ENCODE data around the gene KCTD11. TPM values are rescaled to one million over a fixed set of nuclear protein-coding genes. Genes with fewer than 3 reads are reported as not detected.

The KCTD11 gene
- total and polyA plus RNA-seq, 2 of the 13 experiments (the other 11 are each of a cell fraction or from before 2014, with no cell fraction given) = 1.6 to 2.6 TPM

DNA sequence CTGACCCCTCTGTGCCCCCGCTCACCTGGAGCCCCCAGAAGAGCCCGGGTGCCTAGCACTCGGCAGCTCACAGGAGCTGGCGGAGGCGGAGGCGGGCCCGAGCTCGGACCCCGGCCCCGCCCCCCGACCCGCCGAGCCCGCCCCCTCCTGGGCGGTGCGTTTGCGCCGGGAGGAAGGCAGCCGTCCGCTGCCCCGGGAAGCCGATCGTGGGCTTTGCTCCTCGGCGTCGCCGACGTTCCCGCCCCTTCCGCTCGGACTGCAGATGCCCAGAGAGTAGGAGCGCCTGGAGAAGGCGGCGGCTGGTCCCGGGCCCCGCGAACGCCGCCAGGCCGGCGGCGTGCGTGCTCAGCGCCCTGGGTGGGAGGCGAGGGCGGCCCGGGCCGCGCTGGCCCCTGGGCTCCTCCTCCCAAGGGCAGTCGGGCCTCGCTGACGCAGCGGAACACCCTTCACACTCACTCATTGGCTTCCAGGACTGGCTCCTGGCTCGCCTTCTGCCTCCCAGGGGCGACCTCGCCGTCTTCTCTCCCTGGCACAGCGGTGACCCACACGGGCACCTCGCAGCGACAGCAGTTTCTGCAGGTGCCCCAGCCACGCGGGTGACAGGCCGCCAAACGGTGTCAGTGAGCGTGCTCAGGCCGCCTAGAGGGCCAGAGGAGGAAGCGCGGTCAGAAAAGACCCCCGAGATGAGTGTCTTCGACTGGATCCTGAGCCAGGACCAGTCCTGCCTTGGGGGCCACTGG, 42.7 kb downstream of the KCTD11 start, which contains the start of gene PLSCR3 (continued):
- TF ChIP-seq, protein P1, sequence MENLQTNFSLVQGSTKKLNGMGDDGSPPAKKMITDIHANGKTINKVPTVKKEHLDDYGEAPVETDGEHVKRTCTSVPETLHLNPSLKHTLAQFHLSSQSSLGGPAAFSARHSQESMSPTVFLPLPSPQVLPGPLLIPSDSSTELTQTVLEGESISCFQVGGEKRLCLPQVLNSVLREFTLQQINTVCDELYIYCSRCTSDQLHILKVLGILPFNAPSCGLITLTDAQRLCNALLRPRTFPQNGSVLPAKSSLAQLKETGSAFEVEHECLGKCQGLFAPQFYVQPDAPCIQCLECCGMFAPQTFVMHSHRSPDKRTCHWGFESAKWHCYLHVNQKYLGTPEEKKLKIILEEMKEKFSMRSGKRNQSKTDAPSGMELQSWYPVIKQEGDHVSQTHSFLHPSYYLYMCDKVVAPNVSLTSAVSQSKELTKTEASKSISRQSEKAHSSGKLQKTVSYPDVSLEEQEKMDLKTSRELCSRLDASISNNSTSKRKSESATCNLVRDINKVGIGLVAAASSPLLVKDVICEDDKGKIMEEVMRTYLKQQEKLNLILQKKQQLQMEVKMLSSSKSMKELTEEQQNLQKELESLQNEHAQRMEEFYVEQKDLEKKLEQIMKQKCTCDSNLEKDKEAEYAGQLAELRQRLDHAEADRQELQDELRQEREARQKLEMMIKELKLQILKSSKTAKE (CRISPR knock-in tag; IDR thresholded peaks at IDR 0.05; ENCODE audit: borderline replicate concordance) = peak; percentile 46; the same call in 1 of the 2 replicates
- TF ChIP-seq ZNF432 (CRISPR knock-in tag; IDR thresholded peaks at IDR 0.05; ENCODE audit: borderline replicate concordance) (no peak), SOX5 (CRISPR knock-in tag; IDR thresholded peaks at IDR 0.05; ENCODE audit: borderline replicate concordance) (peak; percentile 48; the same call in 1 of the 2 replicates), SAFB2 (CRISPR knock-in tag; IDR thresholded peaks at IDR 0.05; ENCODE audit: borderline replicate concordance, low read depth) (no peak), ZNF160 (CRISPR knock-in tag; IDR thresholded peaks at IDR 0.05) (no peak; the same call in 1 of the 2 replicates), MTF2 (CRISPR knock-in tag; IDR thresholded peaks at IDR 0.05; ENCODE audit: borderline replicate concordance) (no peak), MYC (CRISPR knock-in tag; IDR thresholded peaks at IDR 0.05; ENCODE audit: borderline replicate concordance) (peak; percentile 81; the same call in 1 of the 2 replicates), TRIM24 (CRISPR knock-in tag; IDR thresholded peaks at IDR 0.05) (no peak), FOXA3 (CRISPR knock-in tag; IDR thresholded peaks at IDR 0.05) (no peak), CENPT (CRISPR knock-in tag; IDR thresholded peaks at IDR 0.05; ENCODE audit: low read depth) (peak; percentile 87), FOXK1 (CRISPR knock-in tag; IDR thresholded peaks at IDR 0.05; ENCODE audit: borderline replicate concordance, low read depth) (no peak), ZNF468 (CRISPR knock-in tag; IDR thresholded peaks at IDR 0.05) (peak; percentile 74; the same call in 1 of the 2 replicates), POLR2A (IDR thresholded peaks at IDR 0.05; ENCODE audit: insufficient read depth in 1 of 2, low read depth in 2 of 2, low read length in 2 of 2) (peak; percentile 59 to 84; a peak in 3 of 4 replicates)
- TF ChIP-seq, protein P2, sequence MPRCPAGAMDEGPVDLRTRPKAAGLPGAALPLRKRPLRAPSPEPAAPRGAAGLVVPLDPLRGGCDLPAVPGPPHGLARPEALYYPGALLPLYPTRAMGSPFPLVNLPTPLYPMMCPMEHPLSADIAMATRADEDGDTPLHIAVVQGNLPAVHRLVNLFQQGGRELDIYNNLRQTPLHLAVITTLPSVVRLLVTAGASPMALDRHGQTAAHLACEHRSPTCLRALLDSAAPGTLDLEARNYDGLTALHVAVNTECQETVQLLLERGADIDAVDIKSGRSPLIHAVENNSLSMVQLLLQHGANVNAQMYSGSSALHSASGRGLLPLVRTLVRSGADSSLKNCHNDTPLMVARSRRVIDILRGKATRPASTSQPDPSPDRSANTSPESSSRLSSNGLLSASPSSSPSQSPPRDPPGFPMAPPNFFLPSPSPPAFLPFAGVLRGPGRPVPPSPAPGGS (CRISPR knock-in tag; IDR thresholded peaks at IDR 0.05) = peak; percentile 59; the same call in 1 of the 2 replicates
- TF ChIP-seq, protein P3, sequence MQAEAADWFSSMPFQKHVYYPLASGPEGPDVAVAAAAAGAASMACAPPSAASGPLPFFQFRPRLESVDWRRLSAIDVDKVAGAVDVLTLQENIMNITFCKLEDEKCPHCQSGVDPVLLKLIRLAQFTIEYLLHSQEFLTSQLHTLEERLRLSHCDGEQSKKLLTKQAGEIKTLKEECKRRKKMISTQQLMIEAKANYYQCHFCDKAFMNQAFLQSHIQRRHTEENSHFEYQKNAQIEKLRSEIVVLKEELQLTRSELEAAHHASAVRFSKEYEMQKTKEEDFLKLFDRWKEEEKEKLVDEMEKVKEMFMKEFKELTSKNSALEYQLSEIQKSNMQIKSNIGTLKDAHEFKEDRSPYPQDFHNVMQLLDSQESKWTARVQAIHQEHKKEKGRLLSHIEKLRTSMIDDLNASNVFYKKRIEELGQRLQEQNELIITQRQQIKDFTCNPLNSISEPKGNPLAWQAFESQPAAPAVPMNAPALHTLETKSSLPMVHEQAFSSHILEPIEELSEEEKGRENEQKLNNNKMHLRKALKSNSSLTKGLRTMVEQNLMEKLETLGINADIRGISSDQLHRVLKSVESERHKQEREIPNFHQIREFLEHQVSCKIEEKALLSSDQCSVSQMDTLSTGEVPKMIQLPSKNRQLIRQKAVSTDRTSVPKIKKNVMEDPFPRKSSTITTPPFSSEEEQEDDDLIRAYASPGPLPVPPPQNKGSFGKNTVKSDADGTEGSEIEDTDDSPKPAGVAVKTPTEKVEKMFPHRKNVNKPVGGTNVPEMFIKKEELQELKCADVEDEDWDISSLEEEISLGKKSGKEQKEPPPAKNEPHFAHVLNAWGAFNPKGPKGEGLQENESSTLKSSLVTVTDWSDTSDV (CRISPR knock-in tag; IDR thresholded peaks at IDR 0.05) = no peak
- TF ChIP-seq, protein P4, sequence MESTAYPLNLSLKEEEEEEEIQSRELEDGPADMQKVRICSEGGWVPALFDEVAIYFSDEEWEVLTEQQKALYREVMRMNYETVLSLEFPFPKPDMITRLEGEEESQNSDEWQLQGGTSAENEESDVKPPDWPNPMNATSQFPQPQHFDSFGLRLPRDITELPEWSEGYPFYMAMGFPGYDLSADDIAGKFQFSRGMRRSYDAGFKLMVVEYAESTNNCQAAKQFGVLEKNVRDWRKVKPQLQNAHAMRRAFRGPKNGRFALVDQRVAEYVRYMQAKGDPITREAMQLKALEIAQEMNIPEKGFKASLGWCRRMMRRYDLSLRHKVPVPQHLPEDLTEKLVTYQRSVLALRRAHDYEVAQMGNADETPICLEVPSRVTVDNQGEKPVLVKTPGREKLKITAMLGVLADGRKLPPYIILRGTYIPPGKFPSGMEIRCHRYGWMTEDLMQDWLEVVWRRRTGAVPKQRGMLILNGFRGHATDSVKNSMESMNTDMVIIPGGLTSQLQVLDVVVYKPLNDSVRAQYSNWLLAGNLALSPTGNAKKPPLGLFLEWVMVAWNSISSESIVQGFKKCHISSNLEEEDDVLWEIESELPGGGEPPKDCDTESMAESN (CRISPR knock-in tag; conservative IDR thresholded peaks at IDR 0.05) = peak; percentile 85
- TF ChIP-seq, protein P5, sequence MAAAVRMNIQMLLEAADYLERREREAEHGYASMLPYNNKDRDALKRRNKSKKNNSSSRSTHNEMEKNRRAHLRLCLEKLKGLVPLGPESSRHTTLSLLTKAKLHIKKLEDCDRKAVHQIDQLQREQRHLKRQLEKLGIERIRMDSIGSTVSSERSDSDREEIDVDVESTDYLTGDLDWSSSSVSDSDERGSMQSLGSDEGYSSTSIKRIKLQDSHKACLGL (CRISPR knock-in tag; IDR thresholded peaks at IDR 0.05) = peak; percentile 50; the same call in 1 of the 2 replicates
- TF ChIP-seq, protein P6, sequence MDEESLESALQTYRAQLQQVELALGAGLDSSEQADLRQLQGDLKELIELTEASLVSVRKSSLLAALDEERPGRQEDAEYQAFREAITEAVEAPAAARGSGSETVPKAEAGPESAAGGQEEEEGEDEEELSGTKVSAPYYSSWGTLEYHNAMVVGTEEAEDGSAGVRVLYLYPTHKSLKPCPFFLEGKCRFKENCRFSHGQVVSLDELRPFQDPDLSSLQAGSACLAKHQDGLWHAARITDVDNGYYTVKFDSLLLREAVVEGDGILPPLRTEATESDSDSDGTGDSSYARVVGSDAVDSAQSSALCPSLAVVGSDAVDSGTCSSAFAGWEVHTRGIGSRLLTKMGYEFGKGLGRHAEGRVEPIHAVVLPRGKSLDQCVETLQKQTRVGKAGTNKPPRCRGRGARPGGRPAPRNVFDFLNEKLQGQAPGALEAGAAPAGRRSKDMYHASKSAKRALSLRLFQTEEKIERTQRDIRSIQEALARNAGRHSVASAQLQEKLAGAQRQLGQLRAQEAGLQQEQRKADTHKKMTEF (CRISPR knock-in tag; IDR thresholded peaks at IDR 0.05) = peak; percentile 62; the same call in 1 of the 2 replicates
